Measurements from ENCODE around the gene DPH7.

GRCh38 chr9:137547687-137548543, 30.8 kb downstream of the DPH7 start:
- TF ChIP-seq CTCF (IDR thresholded peaks at IDR 0.05): no peak
- no peak for TF ChIP-seq JUN (CRISPR knock-in tag; IDR thresholded peaks at IDR 0.05)
- TF ChIP-seq STAT6 (CRISPR knock-in tag; conservative IDR thresholded peaks at IDR 0.05; ENCODE audit: low read depth): no peak
- TF ChIP-seq E2F1 (CRISPR knock-in tag; IDR thresholded peaks at IDR 0.05): no peak
- TF ChIP-seq E2F5 (CRISPR knock-in tag; IDR thresholded peaks at IDR 0.05): no peak
- no peak for TF ChIP-seq ZNF317 (CRISPR knock-in tag; IDR thresholded peaks at IDR 0.05; ENCODE audit: borderline replicate concordance, low read depth)
- no peak for TF ChIP-seq IRF2 (CRISPR knock-in tag; IDR thresholded peaks at IDR 0.05; ENCODE audit: borderline replicate concordance, low read depth)
- TF ChIP-seq SMAD4 (CRISPR knock-in tag; IDR thresholded peaks at IDR 0.05): no peak
- TF ChIP-seq HMGXB4 (CRISPR knock-in tag; IDR thresholded peaks at IDR 0.05): no peak
